Measurements from ENCODE around the gene SORCS2.

Gene SORCS2

GRCh38 chr4:7309636-7310390 is 117.5 kb downstream of the SORCS2 start:
- no peak for DNase-seq

- no peak for DNase-seq
Observed at GRCh38 chr4:7310451-7310850, 118.1 kb downstream of the SORCS2 start.

GRCh38 chr4:7311205-7311604 is 118.9 kb downstream of the SORCS2 start:
- no peak for DNase-seq

- no peak for DNase-seq
Observed at GRCh38 chr4:7312691-7313090, 120.4 kb downstream of the SORCS2 start.

- peak; percentile 28 for DNase-seq
Observed at GRCh38 chr4:7313347-7313811, 121.0 kb downstream of the SORCS2 start.

GRCh38 chr4:7313991-7314390 is 121.7 kb downstream of the SORCS2 start:
- no peak for DNase-seq

GRCh38 chr4:7315286-7315685 is 122.9 kb downstream of the SORCS2 start:
- no peak for DNase-seq

- DNase-seq: no peak
Observed at GRCh38 chr4:7315935-7316334, 123.6 kb downstream of the SORCS2 start.

- no peak for DNase-seq
Observed at GRCh38 chr4:7319024-7319423, 126.7 kb downstream of the SORCS2 start.

- DNase-seq: no peak
Observed at GRCh38 chr4:7320206-7320797, 128.0 kb downstream of the SORCS2 start.

- no peak for DNase-seq
Observed at GRCh38 chr4:7322166-7322991, 130.0 kb downstream of the SORCS2 start.

- no peak for DNase-seq
Observed at GRCh38 chr4:7323461-7323871, 131.1 kb downstream of the SORCS2 start.

GRCh38 chr4:7323872-7324650 is 131.7 kb downstream of the SORCS2 start:
- DNase-seq: no peak

GRCh38 chr4:7324651-7325121 is 132.3 kb downstream of the SORCS2 start:
- DNase-seq: no peak

- no peak for DNase-seq
Observed at GRCh38 chr4:7325541-7325940, 133.2 kb downstream of the SORCS2 start.

- DNase-seq: no peak
Observed at GRCh38 chr4:7326306-7326692, 134.0 kb downstream of the SORCS2 start.

- no peak for DNase-seq
Observed at GRCh38 chr4:7326693-7327340, 134.5 kb downstream of the SORCS2 start.

- DNase-seq: no peak
Observed at GRCh38 chr4:7327341-7327885, 135.1 kb downstream of the SORCS2 start.

- peak; percentile 7 for DNase-seq
Observed at GRCh38 chr4:7328162-7328912, 136.0 kb downstream of the SORCS2 start.

- peak; percentile 86 for DNase-seq
Observed at GRCh38 chr4:7328913-7329638, 136.7 kb downstream of the SORCS2 start.
